ENCODE measurements around the gene NRG2. TPM values are rescaled to one million over a fixed set of nuclear protein-coding genes. Genes with fewer than 3 reads are reported as not detected.

The NRG2 gene
- total and polyA plus RNA-seq, 2 of the 8 experiments (the other 6 are each of a cell fraction or from before 2014, with no cell fraction given): 0.27 to 0.54 TPM

DNA sequence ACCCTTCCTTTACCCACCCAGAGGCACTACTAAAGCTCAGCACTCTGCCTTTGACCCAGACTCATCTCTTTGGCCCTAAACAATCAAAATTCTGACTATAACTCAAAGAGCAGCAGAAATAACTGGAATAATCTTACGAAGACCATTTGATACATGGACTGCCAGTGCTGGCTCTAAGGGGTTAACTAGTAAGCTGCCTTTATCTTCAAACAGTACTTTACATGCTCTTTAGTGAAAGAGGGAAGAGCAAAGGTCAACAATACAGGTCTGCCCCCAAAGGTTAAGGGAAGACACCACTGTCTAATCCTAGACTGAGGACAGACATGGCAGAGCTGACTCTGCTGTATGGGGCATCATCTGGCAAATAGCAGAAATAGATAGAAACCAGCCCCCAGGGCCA, 45.8 kb downstream of the NRG2 start:
- Histone ChIP-seq H2BK120ac (replicated peaks; ENCODE audit: low read depth, low read length) (no peak overlapping the region), H3K79me2 (ENCODE audit: control insufficient read depth in 1 of 2, insufficient read depth in 2 of 2, low read length in 2 of 2) (no peaks in the 10 kb centered on the region), H2AK5ac (ENCODE audit: low read depth, low read length) (no peak overlapping the region), H3K14ac (ENCODE audit: insufficient read length) (no peak overlapping the region), H3K4me2 (ENCODE audit: insufficient read depth in 1 of 2, low read depth in 2 of 2, low read length in 2 of 2) (no peak overlapping the region), H3K36me3 (ENCODE audit: control insufficient read depth in 2 of 4, insufficient read depth in 4 of 4, low read length in 3 of 4) (no peaks in the 10 kb centered on the region), H4K20me1 (replicated peaks in 1 of 2; ENCODE audit: control insufficient read depth in 1 of 2, insufficient read depth in 2 of 2, low read length in 2 of 2) (peaks cover 0 to 2% of the 10 kb centered on the region in 2 experiments), H2BK15ac (ENCODE audit: low read length) (no peak overlapping the region), H3K4me3 (ENCODE audit: extremely low read depth in 1 of 4, insufficient read depth in 2 of 4, low read depth in 3 of 4, low read length in 4 of 4) (no peak overlapping the region), H3K23me2 (ENCODE audit: low read depth, low read length) (no peaks in the 10 kb centered on the region), H3K4ac (replicated peaks; ENCODE audit: insufficient read length, low read depth, low read length) (no peak overlapping the region), H2BK12ac (ENCODE audit: low read depth, low read length) (no peak overlapping the region), H2AFZ (ENCODE audit: low read length) (no peak overlapping the region), H4K91ac (replicated peaks; ENCODE audit: insufficient read length, low read length) (no peak overlapping the region), H3K79me1 (ENCODE audit: low read depth, low read length) (no peaks in the 10 kb centered on the region), H3K9ac (replicated peaks in 1 of 4; ENCODE audit: extremely low read depth in 1 of 4, low read depth in 3 of 4, low read length in 3 of 4) (no peak overlapping the region), H3K56ac (replicated peaks; ENCODE audit: insufficient read length, low read depth, low read length) (no peak overlapping the region), H2BK5ac (ENCODE audit: low read depth, low read length) (no peak overlapping the region), H4K5ac (ENCODE audit: insufficient read length, low read depth, low read length) (no peak overlapping the region), H3K27ac (ENCODE audit: low read depth, low read length) (no peak overlapping the region), H3K18ac (ENCODE audit: extremely low read depth, low read length) (no peak overlapping the region), H4K8ac (ENCODE audit: extremely low read depth, insufficient read depth, low read length) (no peak overlapping the region; the same call in 1 of the 2 replicates), H3K4me1 (replicated peaks in 1 of 4; ENCODE audit: control insufficient read depth in 3 of 4, insufficient read depth in 4 of 4, low read length in 3 of 4) (no peaks in the 10 kb centered on the region), H3K27me3 (replicated peaks in 1 of 4; ENCODE audit: control insufficient read depth in 3 of 4, extremely low read depth in 1 of 4, insufficient read depth in 3 of 4, low read length in 3 of 4) (no peaks in the 10 kb centered on the region), H3K9me3 (ENCODE audit: insufficient read depth in 2 of 2, low read depth in 1 of 2, low read length in 1 of 2) (no peaks in the 10 kb centered on the region), H2BK20ac (ENCODE audit: low read length) (no peak overlapping the region), H3K23ac (ENCODE audit: insufficient read length) (no peak overlapping the region)
- DNase-seq (ENCODE audit: low read depth in 1 of 2, low spot score in 2 of 2): no peak
- ChIA-PET CTCF (ENCODE audit: partially characterized antibody) (interaction anchor here (1.1 to 6.9 kb wide), 3 partner anchors 15 to 154 kb away, joined by 3 to 35 read pairs (median 5); no protein-coding TSS in a partner anchor), POLR2A (ENCODE audit: partially characterized antibody) (no interaction called here)
- no peak for FAIRE-seq
- 83% methylated on average over 1 of the region's 1 CpG; no CpG with 5 or more reads in 1 of the 2 experiments for WGBS, 2 experiments (ENCODE audit: extremely low coverage in 1 of 2, insufficient coverage in 1 of 2, insufficient read length in 1 of 2, insufficient replicate concordance in 2 of 2, low coverage in 1 of 2, low lambda C conversion rate in 2 of 2, missing lambda C conversion rate in 1 of 2)
- TF ChIP-seq RNF2 (IDR thresholded peaks at IDR 0.05; ENCODE audit: borderline replicate concordance, low read depth, low read length, missing control alignments, poor library complexity, severe bottlenecking) (no peak), CHD2 (IDR thresholded peaks at IDR 0.05; ENCODE audit: low read length) (no peak), TCF12 (IDR thresholded peaks at IDR 0.05; ENCODE audit: low read depth, low read length) (no peak), PHF8 (conservative IDR thresholded peaks at IDR 0.05; ENCODE audit: low read depth, low read length) (no peak), CTBP2 (IDR thresholded peaks at IDR 0.05; ENCODE audit: borderline replicate concordance, insufficient read depth, insufficient read length, low read length) (no peak), TAF1 (IDR thresholded peaks at IDR 0.05; ENCODE audit: low read depth, low read length) (no peak), GABPA (IDR thresholded peaks at IDR 0.05; ENCODE audit: borderline replicate concordance, insufficient read depth, low read length) (no peak), SIRT6 (IDR thresholded peaks at IDR 0.05; ENCODE audit: low read length) (no peak), BCL11A (IDR thresholded peaks at IDR 0.05; ENCODE audit: low read depth in 2 of 2, low read length in 2 of 2) (no peak), EP300 (IDR thresholded peaks at IDR 0.05; ENCODE audit: borderline replicate concordance in 1 of 2, low read depth in 2 of 2, low read length in 2 of 2) (no peak), YY1 (IDR thresholded peaks at IDR 0.05; ENCODE audit: low read depth, low read length) (no peak), SRF (IDR thresholded peaks at IDR 0.05; ENCODE audit: low read depth, low read length) (no peak), RFX5 (IDR thresholded peaks at IDR 0.05; ENCODE audit: borderline replicate concordance, low read depth, low read length) (no peak), CBX8 (IDR thresholded peaks at IDR 0.05; ENCODE audit: borderline replicate concordance, low read depth, low read length) (no peak), MAFK (IDR thresholded peaks at IDR 0.05; ENCODE audit: low read depth, low read length) (no peak)

All from H1 (cell line).